Stimulated activated effector memory CD8-positive, alpha-beta T cell treated with anti-CD3 and anti-CD28 coated beads, Interleukin-12 subunit alpha, Interleukin-12 subunit beta, amount 100 ng/mL, for 72 hours (primary cell): Measurements from ENCODE around the gene BSCL2.
"Not testable (repeated sequence)": the region's sequence is repeated elsewhere in the genome, so short reads cannot be mapped to it uniquely, and the experiment has no call there.

Experiments used
- ATAC-seq: fragments of 150-1000 bp; cut with Tn5 transposase; 2 replicates; pipeline ENCODE4 v1.10.0; 2021
- DNase-seq, 2 donors: peaks; one replicate each; pipeline ENCODE4 v3.0.0; 2021 to 2022; ENCODE audit warnings: low spot score in 2 of 2
- H3K27ac Mint-ChIP-seq: one replicate; pipeline ENCODE4 v1.8.0; 2022; ENCODE audit warnings: mild to moderate bottlenecking, mixed read lengths
- H3K36me3 Mint-ChIP-seq: one replicate; pipeline ENCODE4 v1.8.0; 2022; ENCODE audit warnings: mild to moderate bottlenecking, mixed read lengths
- H3K4me1 Mint-ChIP-seq: one replicate; pipeline ENCODE4 v1.8.0; 2022; ENCODE audit warnings: mixed read lengths
- H3K4me3 Mint-ChIP-seq: one replicate; pipeline ENCODE4 v1.8.0; 2022; ENCODE audit warnings: mild to moderate bottlenecking, mixed read lengths
- H3K9me3 Mint-ChIP-seq: one replicate; pipeline ENCODE4 v1.8.0; 2022; ENCODE audit warnings: mixed read lengths

BSCL2 gene

DNA sequence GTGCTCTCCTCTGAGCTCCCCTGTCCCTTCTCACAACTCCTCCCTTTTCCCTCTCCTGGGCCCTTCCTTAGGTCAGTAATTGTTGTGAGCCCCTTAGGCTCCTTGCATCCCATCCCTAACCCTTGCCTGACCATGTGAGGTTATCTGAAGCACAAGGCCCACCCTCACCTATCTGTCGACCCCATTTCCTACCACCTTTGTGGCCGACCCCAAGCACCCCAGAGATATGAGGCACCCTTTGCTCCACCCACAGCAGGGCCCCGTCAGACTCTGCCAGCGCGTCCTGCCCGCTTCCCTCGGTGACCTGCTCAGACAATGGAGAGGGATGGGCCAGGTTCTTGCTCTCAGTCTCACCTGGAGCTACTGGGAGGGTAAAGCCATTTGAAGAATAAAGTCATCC lies 1.6 kb upstream of the BSCL2 start:
- Mint-ChIP-seq H3K27ac (peak overlapping the region; percentile 97), H3K4me1 (peaks cover 68% of the 10 kb centered on the region), H3K4me3 (peak overlapping the region; percentile 88), H3K36me3 (peaks cover 79% of the 10 kb centered on the region), H3K9me3 (no peaks in the 10 kb centered on the region)
- ATAC-seq: peak; percentile 48
- DNase-seq: peak in 1 of 2 donors; percentile 30

DNA sequence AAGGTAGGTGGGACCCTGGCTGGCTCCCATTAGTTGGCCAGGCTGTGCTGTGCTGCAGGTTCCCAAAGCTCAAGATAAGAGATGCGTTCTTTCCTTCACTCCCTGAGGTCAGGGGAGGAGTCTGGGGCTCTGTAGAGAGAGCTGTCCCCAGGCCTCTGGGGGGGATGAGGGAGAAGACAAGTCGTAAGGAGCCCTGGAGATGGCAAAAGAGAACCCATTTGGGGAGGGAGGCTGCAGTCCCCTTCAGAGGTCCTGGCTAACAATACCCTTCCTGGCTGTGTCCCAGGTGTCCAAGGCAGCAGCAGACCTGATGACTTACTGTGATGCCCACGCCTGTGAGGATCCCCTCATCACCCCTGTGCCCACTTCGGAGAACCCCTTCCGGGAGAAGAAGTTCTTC lies 1.2 kb upstream of the BSCL2 start:
- no peak for DNase-seq
- Mint-ChIP-seq H3K9me3 (no peaks in the 10 kb centered on the region), H3K36me3 (peaks cover 75% of the 10 kb centered on the region), H3K4me1 (peaks cover 64% of the 10 kb centered on the region), H3K27ac (peak overlapping the region; percentile 97), H3K4me3 (peak overlapping the region; percentile 88)
- ATAC-seq: no peak

DNA sequence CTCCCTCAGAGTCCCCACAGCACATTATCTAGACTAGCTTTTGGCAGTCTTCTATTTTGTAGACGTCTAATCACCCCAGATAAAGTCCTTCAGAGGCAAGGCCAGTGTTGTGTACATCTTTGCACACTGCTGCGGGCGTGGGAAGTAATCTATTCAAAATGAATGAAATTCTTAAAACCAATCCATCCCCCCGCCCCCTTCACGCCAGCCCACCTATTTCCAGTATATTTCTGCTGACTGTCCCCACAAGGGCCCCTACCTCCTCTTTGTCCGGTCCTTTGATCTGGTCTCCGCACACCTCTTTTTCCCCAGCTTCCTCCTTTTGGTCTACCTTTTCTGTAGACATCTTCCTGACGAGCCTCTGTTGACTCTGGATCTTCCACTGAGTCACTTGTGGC lies 375 bp downstream of the BSCL2 start:
- peak overlapping the region; percentile 88 for H3K4me3 Mint-ChIP-seq
- DNase-seq: no peak
- ATAC-seq: no peak
- peaks cover 58% of the 10 kb centered on the region for H3K4me1 Mint-ChIP-seq
- peaks cover 70% of the 10 kb centered on the region for H3K36me3 Mint-ChIP-seq
- no peaks in the 10 kb centered on the region for H3K9me3 Mint-ChIP-seq
- H3K27ac Mint-ChIP-seq: peak overlapping the region; percentile 97

DNA sequence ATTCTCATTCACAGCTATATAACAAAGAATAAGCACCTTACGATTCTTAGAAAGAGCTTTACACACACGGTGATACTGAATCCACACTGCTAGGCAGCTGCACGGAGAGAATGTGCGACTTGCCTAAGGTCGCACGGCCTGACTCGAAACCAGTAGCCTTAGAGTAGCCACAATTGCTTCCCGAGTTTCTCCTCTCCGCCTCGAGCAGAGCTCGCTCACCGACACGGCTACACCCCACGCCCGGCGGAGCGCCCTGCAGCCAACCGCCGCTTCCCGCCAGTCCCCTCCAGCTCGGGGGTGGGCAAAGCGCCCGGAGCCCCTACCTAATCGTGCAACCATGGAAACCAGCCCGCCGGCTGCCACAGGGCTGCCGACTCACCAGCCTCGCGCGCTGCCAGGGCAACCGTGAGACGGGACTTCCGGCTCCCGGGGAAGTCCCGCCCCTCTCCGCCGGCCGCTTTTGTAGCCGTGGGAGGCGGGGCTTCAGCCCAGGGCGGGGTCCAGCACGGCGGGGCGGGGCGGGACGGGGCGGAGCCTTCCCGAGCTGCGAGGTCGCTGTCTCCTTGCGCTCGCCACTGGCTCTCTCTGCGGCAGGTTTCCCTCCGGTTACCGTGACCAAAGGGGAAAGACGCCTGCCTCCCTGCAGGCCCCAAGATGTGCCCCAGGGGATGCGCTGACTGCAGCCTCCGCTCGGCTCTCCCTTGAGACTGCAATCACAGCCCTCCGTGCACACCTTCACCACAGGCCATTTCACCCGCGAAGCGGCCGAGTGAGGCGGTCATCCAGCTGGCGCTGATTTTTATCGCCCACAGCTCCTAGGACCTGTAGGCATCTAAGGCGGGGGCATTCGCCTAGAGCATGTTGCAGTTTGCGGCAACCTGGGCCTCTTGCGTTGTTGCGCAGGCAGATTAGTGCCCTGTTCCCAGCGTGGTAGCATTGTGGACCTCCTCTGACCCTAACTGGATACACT lies 1.1 kb downstream of the BSCL2 start:
- ATAC-seq (peak; percentile 78), DNase-seq (peak; percentile 92 to 94)
- Mint-ChIP-seq H3K9me3 (no peaks in the 10 kb centered on the region), H3K27ac (peak overlapping the region; percentile 97), H3K36me3 (peaks cover 70% of the 10 kb centered on the region), H3K4me3 (peak overlapping the region; percentile 88), H3K4me1 (peaks cover 58% of the 10 kb centered on the region)

DNA sequence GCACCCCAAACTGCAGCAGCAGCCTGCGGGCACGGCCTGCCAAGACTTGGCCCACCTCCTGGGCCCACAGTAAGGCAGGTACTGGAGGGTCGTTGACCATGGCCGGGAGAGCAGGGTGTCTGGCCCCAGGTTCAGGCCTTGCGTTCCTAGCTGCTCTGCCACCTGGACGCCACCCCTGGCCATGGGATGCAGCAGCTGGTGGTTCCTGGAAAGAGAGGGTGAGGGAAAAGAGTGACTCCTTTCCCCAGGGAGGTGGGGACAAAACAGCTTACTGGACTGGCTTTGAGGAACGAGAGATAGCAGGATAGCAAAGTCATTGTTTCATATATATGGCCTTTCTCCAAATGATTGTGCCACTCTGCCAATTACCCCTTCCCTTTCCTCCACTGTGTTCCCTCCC lies 1.8 kb downstream of the BSCL2 start:
- ATAC-seq (no peak), DNase-seq (no peak)
- peak overlapping the region; percentile 87 for H3K27ac Mint-ChIP-seq
- peak overlapping the region; percentile 88 for H3K4me3 Mint-ChIP-seq
- peaks cover 69% of the 10 kb centered on the region for H3K36me3 Mint-ChIP-seq
- peaks cover 55% of the 10 kb centered on the region for H3K4me1 Mint-ChIP-seq
- H3K9me3 Mint-ChIP-seq: no peaks in the 10 kb centered on the region

DNA sequence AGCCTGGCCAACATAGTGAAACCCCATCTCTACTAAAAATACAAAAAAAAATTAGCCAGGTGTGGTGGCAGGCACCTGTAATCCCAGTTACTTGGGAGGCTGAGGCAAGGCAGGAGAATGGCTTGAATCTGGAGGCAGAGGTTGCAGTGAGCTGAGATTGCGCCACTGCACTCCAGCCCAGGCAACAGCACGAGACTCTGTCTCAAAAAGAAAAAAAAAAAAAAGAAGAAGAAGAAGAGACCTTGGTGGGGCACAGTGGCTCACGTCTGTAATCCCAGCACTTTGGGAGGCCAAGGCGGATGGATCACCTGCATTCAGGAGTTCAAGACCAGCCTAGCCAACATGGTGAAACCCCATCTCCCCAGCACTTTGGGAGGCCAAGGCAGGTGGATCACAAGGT lies 3.3 kb downstream of the BSCL2 start:
- Mint-ChIP-seq H3K4me1 (peaks cover 40% of the 10 kb centered on the region), H3K36me3 (peaks cover 58% of the 10 kb centered on the region)
- H3K4me3 Mint-ChIP-seq, ATAC-seq, DNase-seq, H3K9me3 Mint-ChIP-seq, H3K27ac Mint-ChIP-seq: not testable (repeated sequence)

DNA sequence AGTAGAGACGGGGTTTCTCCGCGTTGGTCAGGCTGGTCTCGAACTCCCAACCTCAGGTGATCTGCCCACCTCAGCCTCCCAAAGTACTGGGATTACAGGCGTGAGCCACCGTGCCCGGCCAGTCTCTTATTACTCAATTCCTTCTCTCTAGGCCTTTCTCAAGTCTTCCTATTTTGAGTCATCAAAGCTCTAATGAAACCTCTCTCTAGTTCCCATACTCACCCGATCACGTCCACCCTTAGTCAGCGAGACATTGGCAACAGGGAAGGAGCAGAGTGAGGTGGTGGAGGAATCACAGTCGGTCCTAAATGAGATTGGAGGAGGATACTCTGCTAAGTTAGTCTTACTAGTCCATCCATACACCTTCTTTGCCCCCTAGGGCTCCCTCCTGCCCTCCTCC lies 5.0 kb downstream of the BSCL2 start:
- peak overlapping the region; percentile 76 for H3K27ac Mint-ChIP-seq
- no peak overlapping the region for H3K4me3 Mint-ChIP-seq
- peaks cover 66% of the 10 kb centered on the region for H3K36me3 Mint-ChIP-seq
- no peaks in the 10 kb centered on the region for H3K9me3 Mint-ChIP-seq
- peaks cover 25% of the 10 kb centered on the region for H3K4me1 Mint-ChIP-seq
- ATAC-seq (peak; percentile 48), DNase-seq (no peak)

DNA sequence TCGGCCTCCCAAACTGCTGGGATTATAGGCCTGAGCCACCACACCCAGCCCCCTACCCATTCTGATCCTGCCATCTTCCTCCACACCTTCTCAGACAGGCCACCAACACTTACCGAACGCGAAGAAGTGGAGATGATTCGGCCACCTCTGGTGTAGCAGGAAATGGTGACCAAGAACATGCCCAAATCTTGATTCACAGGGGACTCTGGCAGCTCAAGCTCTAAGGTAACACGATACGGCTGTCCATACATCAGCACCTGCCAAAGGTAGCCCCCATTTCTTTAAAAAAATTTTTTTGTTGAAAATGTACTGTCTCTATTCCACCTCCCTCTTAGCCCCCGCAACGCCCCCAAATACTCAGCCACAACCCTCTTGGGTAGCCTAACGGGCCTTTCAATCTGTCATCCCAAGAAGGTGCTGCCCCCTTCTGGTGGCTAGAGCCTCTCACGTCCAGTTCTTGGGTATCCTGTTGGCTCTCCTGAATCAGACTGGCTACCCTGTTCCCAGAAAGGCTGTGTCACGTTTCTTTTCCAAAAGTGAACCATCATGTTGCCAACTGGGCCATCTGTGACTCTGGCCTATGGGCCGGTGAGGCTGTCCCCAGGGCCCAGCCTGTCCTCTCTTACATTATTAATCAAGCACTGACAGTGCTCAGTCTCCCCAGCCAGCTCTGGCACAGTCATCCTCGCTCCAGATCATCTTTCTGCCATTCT lies 12.6 kb downstream of the BSCL2 start:
- DNase-seq: peak; percentile 64 to 86
- Mint-ChIP-seq H3K27ac (peak overlapping the region; percentile 41), H3K9me3 (no peaks in the 10 kb centered on the region), H3K36me3 (peaks cover 58% of the 10 kb centered on the region), H3K4me1 (peaks cover 9% of the 10 kb centered on the region), H3K4me3 (no peak overlapping the region)
- peak; percentile 85 for ATAC-seq

DNA sequence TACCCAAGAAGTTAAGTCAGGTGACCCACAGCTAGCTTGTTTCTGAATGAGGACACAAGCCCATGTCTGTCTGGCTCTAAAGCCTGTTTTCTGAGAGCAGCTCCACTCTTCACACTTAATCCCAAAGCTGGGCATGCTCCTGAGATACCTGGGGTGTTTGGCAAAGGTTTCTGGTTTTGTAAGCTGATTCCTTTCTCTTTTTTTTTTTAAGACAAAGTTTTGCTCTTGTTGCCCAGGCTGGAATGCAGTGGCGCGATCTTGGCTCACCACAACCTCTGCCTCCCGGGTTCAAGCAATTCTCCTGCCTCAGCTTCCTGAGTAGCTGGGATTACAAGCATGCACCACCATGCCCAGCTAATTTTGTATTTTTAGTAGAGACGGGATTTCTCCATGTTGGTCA lies 13.6 kb downstream of the BSCL2 start:
- ATAC-seq, H3K27ac Mint-ChIP-seq, H3K4me3 Mint-ChIP-seq, H3K4me1 Mint-ChIP-seq, DNase-seq, H3K9me3 Mint-ChIP-seq: not testable (repeated sequence)
- peaks cover 57% of the 10 kb centered on the region for H3K36me3 Mint-ChIP-seq

DNA sequence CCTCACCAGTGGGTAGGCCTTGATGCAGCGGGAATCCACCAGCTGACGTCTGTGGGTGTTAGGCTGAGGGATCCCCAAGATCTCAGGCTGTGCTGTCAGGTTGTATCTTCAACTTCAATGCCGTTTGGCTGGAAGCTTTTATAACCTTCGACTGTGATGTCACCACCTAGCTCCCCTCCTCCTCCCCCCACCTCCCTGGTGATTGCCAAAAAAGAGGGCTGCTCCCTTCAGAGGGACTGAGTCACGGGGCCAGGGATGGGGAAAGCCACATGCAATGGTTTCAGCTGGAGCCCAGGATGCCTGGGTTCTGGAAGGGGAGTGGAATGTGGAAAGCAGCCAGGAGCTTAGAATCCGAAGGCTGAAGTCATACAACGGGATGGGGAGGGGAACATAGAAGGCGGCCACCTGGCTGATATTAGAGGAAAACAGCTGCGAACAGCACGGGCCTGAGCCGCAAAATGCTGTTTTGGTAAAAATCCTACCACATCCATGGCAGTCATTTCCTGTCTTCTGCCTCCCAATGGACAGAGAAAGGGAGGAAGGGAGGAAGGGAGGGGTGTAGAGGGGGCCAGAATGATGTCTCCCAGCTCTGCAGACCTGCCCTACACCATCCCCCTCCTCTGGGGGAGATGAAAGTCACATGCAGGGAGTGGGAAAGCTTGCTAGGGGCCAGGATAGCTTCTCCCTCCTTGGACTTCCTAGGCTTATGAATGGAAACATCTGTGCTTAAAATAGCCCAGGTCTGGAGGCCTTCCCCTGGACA lies 17.6 kb downstream of the BSCL2 start, which contains the start of gene LRRN4CL:
TSS of gene LRRN4CL (minus strand) at position 110 of the 763 bp plus-strand sequence. CDS start 1,022 bp downstream, outside the sequence.
- Mint-ChIP-seq H3K9me3 (no peaks in the 10 kb centered on the region), H3K27ac (no peak within 1 kb of the TSS), H3K4me3 (no peak within 1 kb of the TSS), H3K4me1 (peaks cover 3% of the 10 kb centered on the region), H3K36me3 (peaks cover 34% of the 10 kb centered on the region)
- DNase-seq (no peak), ATAC-seq (no peak)

DNA sequence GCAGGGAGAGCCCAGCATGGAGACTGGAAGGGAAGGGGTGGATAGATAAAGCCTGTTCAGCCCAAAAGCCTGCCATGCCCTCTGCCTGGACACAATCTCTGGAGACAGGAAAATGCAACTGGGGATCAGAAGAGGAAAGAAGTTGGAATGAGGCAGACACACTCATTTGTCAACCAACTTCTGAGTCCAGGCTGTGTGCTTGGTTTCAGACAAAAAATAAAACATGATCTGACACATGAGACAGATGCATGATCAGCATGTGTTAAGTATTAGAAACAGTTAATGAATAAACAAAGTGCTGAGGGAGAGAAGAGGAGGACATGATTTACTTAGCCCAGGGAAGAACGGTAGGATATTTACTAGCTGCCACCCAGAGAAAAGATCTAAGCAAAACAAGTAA lies 18.7 kb downstream of the BSCL2 start:
- ATAC-seq (no peak), DNase-seq (no peak)
- H3K27ac Mint-ChIP-seq: no peak overlapping the region
- H3K36me3 Mint-ChIP-seq: peaks cover 26% of the 10 kb centered on the region
- no peak overlapping the region for H3K4me3 Mint-ChIP-seq
- H3K9me3 Mint-ChIP-seq: no peaks in the 10 kb centered on the region
- H3K4me1 Mint-ChIP-seq: no peaks in the 10 kb centered on the region

DNA sequence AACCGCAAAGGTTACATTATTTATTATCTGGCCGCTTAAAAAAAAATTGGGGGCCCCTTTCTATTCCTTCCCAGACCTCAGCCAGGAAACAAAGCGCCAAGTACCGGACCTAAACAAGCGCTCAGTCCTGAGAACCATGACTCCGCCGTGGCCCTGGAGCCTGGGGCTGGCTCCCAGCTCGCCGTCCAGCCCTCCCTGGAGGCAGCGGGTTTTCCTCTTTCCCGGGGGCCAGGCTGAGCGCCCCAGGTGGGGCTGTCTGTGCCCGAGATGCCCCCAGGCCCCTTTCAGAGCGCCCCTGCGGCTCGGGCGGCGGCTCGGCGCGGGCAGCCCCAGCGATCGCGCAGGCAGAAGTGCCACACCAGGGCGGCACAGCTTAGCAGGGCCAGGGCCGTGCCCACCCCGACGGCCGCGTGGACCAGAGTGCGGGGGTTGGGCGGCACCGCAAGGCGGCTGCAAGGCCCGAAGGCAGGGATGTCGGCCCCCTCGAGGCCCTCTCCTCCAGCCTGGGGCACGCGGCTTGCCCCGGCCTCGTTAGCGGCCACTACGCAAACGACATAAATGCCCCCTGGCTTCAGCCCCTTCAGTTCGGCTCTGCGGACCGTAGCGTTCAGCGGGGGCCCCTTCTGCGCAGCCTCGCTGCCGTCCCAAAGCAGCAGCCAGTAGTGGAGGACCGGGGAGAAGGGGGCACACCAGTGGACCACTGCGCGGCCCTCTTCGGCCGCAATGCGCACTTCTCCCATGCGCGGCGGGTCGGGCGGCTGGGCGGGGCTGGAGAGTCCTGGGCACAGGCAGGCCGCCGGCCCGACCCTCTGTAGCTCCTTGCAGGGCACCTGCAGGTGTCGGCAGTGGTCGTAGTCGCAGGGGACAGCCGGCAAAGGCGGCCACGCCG lies 19.5 kb downstream of the BSCL2 start:
- DNase-seq (no peak), ATAC-seq (peak; percentile 16)
- Mint-ChIP-seq H3K4me3 (no peak overlapping the region), H3K4me1 (no peaks in the 10 kb centered on the region), H3K9me3 (no peaks in the 10 kb centered on the region), H3K36me3 (peaks cover 23% of the 10 kb centered on the region), H3K27ac (no peak overlapping the region)

DNA sequence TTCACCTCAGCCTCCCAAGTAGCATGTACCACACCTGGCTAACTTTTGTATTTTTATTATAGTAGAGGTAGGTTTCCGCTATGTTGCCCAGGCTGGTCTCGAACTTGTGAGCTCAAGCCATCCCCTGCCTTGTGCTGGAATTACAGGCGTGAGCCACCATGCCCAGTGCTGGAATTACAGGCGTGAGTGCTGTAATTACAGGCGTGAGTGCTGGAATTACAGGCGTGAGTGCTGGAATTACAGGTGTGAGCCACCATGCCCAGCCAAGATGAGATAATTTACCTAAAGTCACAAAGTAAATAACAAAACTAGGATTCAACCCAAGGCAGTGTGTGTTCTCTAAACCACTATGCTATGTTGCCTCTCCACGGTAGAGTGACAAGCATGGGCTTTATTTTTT lies 24.7 kb downstream of the BSCL2 start:
- H3K4me1 Mint-ChIP-seq: peaks cover 21% of the 10 kb centered on the region
- no peak for ATAC-seq
- no peak overlapping the region for H3K4me3 Mint-ChIP-seq
- no peak overlapping the region for H3K27ac Mint-ChIP-seq
- no peak for DNase-seq
- no peaks in the 10 kb centered on the region for H3K9me3 Mint-ChIP-seq
- H3K36me3 Mint-ChIP-seq: peaks cover 18% of the 10 kb centered on the region

DNA sequence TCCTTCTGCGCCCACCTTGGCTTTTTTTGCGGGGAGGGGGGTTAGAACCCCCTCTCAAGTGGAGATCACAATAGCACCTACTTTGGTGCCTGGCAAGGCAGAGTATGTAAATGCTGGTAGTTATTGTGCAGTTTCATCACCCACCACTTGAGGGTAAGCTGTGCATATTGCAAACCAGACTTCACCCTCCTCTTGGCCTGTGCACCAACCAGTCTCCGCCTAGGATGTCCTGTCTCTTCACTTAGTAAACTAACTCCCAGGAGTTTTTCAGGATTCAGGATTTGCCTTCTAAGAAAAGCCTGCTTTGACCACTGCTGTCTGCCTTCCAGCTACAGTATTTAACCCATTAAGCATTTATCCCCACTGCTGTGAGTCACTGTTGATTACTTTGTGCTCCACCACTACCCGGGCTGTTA lies 26.4 kb downstream of the BSCL2 start:
- Mint-ChIP-seq H3K27ac (no peak overlapping the region), H3K9me3 (no peaks in the 10 kb centered on the region), H3K36me3 (peaks cover 35% of the 10 kb centered on the region), H3K4me3 (peak overlapping the region; percentile 91), H3K4me1 (peaks cover 36% of the 10 kb centered on the region)
- peak; percentile 81 for ATAC-seq
- peak in 1 of 2 donors; percentile 65 for DNase-seq
